NCI-H1436 treated with DMSO at 0.1 percent for 48 hours (cell line): ENCODE data around the gene SLC39A11.
"Not testable (repeated sequence)": the region's sequence is repeated elsewhere in the genome, so short reads cannot be mapped to it uniquely, and the experiment has no call there.

ENCODE experiments used
- DNase-seq: peaks from one replicate; lab custom pipeline; 2025; lab: John Stamatoyannopoulos, UW

SLC39A11 gene, protein sequence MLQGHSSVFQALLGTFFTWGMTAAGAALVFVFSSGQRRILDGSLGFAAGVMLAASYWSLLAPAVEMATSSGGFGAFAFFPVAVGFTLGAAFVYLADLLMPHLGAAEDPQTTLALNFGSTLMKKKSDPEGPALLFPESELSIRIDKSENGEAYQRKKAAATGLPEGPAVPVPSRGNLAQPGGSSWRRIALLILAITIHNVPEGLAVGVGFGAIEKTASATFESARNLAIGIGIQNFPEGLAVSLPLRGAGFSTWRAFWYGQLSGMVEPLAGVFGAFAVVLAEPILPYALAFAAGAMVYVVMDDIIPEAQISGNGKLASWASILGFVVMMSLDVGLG

DNA sequence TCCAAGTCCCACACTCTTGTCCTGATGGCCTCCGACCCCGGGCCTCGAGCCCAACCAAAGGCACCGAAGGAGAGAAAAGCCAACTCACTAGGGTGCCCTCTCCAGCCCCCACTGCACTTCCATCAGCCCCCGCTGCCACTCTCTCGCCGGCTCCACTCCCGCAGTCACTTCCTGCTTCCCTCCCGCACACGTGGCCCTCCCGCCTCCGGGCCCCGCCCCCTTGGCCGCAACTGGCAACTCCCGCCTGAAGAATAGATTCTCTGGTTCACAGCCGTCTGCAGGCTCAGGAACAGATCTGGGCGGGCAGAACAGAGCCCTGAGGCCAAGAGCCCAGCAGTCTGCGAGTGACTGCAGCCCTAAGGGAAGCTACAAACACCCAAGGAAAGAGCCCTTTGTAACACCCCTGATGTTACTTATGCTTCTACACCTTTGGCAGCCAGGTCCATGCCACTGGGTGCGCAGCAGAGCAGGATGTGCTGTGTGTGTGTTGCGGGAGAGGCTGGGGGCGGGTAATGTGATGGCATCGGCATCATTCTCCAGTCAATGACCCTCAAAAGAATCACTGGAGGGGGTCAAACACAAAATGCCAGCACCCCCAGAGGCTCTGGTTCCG lies at the start of gene SLC39A11:
TSS of gene SLC39A11 (minus strand) at position 166 of the 613 bp plus-strand sequence. CDS start 3,924 bp downstream, outside the sequence.
- DNase-seq, result peak; percentile 63

DNA sequence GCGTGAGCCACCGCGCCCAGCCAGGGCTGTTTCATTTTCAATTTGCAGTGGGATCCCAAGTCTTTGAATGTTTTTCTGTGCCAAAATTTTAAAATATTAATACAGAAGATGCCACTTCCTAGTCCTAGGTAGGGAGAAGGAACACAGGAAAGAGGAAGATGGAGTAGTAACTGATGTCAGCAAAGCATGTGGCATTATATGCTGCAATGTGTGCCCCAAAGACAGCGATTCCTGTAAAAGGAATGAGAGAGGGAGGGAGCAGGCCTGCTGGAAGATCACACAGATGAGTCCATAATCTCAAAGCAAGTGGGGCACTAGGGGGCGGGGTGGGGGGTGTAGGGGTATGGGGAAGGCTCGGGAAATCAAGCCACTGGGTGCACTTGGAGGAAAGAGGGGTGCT lies 48.9 kb upstream of the SLC39A11 start:
- DNase-seq, result no peak

DNA sequence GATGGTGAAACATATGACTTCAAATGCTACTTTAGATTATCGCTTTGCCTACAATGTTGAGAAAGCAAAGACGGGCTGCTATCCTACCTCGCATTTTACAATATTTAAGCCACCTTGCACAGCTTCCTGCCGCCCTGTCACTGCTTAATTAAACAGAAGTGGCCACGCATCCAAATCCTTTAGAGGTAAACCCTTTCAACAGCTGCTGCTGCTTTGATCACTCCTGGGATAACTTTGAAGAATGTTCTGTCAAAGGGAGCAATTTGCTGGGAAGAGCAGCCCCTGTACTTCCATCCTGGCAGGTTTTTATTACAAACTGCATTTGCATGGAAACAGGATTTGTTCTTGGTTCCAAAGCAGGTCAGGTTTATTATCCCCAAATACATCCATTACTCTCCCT lies 48.1 kb upstream of the SLC39A11 start:
- no peak for DNase-seq

DNA sequence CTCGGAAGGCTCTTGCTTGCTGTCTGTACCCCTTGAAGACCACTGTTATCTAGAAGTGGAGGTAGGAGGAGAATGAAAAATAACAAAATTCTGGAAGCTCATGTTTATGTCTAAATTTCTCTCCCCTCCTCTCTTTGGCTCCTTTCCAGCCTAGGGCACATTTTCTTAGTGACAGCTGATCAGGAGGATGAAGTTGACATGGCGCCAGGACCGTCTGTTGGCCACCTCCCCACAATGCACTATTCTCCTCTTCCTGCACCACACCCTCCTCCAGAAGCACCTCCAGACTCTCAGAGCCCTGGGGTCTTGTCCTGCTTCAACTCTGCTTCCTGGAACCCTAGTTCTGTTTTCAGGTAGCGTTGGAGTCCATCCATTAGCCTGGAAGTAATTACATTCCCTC lies 46.8 kb upstream of the SLC39A11 start:
- no peak for DNase-seq

DNA sequence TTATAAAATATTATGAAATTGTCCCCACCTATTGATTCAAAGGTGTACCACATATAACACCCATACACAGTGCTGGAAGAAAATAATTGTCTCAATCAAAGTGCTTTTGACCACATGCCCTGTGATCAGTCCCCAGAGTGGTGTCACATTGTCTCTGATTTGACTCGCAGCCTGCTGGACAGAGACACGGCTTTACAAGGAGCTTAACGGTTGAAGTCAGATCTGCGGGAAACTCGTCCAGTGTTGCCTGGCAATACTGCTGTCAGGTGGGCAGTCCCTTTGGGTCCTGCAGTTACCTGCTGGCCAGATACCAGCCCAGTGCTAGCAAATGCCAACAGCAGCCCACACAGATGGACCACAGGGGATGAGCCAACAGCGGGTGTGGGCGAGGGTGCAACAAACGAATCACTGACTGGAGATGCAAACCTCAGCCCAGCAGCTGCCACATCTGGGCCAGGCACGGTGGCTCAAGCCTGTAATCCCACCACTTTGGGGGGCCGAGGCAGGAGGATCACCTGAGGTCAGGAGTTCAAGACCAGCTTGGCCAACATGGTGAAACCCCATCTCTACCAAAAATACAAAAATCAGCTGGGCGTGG lies 46.2 kb upstream of the SLC39A11 start:
- DNase-seq, result no peak

DNA sequence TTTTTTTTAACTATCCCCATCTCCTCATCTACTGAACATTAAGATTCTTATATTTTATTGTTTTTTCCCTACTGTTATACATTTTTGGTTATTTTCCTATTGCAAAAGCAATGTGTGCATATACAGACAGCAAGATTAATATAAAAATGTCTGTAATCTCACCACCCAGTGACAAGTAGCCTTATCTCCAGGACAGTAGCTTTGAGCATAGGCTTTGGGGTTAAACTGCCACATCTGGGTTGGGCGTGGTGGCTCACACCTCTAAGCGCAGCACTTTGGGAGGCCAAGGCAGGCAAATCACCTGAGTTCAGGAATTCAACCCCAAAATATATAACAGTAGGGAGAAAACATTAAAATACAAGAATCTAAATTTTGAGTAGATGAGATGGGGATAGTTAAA lies 44.9 kb upstream of the SLC39A11 start:
- no peak for DNase-seq

DNA sequence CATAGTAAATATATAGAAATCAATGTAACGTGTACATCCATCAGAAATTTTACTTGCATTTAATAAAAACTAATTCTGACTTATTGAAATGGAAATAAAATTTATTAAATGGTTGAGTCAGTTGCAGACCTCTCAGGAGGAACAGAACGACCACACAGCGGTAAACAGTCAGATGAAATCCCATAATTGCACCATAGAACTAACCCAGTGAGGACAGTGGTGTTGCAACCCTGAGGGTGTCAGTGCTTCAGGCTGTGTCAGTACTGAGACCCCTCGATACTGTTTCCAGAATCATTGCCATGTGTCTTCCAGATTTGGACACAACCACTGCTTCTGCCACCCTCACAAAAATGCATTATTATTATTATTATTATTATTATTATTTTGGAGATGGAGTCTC lies 43.3 kb upstream of the SLC39A11 start:
- DNase-seq, result no peak

DNA sequence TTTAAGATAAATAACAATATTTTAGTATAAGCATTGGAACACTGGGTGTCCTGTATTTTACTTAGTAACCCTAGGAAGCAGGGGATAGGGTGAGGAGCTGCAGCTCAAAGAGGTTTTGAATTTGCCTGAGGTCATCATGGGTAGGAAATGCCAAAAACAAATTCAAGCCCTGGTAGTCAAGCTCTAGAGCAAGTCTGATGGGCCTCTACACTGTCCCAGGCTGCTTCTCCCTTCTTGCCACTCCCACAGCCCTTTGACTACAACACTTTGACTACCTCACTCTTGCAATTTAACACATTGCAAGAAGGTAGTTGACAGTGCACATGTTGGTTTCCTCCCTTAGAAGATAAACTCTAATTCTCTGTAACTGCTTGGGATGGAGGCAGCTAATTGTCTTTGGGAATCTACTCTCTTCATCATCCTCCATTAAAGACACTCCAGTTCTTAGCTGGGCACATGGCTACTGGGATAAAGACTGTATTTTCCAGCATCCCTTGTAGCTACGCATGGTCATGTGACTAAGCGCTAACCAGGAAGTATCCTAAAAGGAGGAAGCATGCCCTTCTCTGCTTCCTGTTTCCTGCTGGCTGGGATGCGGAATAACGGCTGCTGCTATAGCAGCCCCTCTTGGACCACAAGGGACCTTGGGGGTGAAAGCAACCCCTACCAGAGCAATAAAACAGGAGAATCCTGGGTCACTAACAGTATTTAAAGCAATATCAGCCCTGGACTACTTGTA lies 41.6 kb upstream of the SLC39A11 start:
- no peak for DNase-seq

DNA sequence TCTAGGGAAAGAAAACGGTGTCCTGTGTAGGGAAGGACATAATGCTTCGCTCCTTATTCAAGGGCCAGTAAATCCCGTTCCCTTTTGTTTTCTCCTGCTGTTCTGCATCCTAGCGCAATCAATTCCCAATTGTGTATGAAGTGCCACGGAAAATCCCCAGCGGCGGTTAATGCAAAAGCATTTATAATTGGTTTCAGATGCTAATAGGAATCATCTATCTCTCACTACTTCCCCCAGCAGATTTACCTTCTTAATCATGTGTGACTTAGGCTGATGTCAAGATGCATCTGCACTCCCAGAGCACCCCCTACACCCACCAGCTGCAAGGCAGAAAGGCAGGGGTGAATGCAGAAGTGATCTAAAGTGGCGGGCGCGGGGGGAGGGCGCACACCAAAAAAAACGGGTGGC lies 39.6 kb upstream of the SLC39A11 start:
- no peak for DNase-seq

DNA sequence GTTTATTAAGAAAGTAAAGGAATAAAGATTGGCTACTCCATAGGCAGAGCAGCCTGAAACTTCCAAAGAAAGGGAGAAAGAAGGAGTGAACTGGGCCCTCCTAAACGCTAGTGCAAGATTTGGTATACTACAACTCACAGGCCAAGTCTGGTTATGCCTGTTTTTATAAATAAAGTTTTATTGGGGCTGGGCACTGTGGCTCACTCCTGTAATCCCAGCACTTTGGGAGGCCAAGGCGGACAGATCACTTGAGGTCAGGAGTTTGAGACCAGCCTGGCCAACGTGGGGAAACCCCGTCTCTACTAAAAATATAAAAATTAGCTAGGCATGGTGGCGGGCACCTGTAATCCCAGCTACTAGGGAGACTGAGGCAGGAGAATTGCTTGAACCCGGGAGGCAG lies 39.0 kb upstream of the SLC39A11 start:
- not testable (repeated sequence) for DNase-seq

DNA sequence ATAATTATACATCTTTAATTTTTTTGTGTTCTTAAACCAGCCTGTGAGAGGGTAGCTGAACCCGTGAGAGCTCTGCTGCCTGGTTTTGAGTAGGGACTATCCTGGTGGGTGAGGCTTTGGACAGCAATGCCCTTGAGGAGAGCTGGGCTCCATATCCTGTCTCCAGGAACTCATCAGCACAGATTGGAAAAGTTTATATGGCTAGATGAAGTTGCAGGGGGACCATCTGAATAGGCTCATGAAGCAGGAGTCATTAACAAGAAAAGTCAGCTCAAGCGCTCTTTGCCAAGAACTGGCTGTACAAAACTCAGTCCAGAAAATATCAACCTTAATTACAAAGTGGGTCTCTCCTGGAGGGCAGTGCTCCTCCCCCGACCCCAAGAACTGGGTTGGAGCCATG lies 38.5 kb upstream of the SLC39A11 start:
- DNase-seq, result no peak

DNA sequence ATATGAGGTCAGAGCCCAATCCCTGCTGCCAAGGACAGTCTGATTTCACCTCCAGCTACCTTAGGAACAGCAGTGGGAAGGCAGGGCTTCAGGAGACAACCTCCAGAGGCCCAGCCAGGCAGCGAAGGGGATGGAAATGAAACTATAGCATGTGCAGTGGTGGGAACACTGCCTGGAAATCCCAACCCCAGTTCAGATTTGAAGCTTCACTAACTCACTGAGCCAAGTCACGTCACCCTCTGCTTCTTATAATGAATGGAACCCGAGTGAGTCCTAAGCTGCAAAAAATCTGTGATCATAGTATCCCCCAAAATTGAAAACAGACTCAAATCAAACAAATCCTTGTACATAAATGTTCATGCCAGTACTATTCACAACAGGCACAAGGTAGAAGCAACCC lies 36.0 kb upstream of the SLC39A11 start:
- DNase-seq, result no peak

DNA sequence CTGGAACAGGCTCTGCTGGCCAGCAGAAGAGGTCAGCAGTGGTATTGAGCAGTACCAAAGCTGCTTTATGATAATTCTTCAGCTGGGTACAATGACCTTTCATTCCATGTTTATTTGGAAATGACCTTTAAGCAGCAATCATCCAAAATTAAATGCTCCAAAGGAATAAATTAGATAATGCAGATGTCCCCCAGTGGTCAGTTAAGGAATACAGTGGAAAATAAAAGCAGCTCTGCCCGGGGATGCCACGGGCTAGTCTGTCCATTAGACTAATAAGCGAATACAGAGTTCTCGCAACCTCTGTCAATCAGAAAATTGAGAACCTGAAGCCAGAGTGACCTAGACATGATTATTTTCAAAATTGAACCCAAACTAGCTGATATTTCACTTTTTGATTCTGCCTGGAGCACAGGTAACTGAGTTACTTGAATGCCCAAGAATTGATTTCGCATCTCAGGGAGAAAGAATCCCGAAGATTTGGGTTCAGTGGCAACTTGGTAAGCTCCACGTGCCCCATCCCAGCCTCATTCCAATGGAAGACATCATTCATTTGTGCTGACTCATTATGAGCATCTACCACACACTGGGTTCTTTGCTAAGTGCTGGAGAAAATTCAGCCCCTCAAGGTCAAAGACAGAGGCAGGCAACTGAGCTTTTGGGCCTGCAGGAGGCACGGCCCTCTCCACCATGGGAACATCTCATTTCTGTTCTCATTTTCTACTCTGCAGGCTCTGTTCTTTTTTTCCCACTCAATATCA lies 34.4 kb upstream of the SLC39A11 start:
- DNase-seq, result no peak

DNA sequence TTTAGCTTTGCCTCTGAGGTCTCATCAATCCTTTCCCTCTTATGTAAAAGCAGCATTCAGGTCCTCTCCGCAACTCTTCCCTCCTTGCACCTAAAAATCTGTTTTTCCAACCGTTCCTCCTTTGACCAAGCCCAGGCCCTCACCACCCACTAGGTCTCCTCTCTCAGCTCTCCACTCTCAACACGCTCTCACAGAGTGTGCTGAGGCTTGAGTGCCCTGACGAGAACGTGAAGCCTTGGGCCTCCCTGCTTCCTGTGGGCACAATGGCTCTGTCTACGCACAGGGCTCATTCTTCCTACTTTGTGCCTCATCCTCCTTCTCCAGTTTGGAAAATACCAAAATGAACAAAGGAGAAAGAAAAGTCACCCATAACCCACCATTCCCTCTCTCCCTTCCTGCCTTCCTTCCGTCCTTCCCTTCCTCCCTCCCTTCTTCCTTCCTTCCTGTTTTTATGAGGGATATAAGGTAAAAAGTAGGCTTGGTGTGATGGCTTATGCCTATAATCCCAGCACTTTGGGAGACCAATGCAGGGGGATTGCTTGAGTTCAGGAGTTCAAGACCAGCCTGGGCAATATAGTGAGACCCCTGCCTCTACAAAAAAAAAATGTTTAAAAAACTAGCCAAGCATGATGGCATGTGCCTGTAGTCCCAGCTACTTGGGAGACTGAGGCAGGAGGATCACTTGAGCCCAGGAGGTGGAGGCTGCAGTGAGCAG lies 31.3 kb upstream of the SLC39A11 start:
- DNase-seq, result no peak

DNA sequence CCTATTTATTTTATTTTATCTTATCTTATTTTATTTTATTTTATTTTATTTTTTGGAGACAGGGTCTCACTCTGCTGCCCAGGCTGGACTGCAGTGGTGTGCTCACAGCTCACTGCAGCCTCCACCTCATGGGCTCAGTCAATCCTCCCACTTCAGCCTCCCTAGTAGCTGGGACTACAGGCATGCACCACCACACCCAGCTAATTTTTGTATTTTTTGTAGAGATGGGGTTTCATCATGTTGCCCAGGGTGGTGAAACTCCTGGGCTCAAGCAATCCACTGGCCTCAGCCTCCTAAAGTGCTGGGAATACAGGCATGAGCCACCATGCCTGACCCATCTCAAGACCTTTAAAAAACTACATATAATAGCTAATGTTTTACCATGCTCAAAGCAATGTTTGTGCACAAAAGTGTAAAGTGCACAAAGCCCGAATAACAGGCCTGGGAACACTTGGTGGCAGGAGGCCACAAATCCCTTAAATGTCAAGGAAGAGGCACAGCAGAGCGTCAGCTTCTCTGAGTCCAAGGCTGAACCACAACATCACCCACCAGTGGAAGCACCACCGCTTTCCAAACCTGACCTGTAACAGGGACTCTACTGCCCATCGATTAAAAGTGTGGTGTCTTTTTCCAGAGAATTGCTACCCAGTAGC lies 30.6 kb upstream of the SLC39A11 start:
- no peak for DNase-seq

DNA sequence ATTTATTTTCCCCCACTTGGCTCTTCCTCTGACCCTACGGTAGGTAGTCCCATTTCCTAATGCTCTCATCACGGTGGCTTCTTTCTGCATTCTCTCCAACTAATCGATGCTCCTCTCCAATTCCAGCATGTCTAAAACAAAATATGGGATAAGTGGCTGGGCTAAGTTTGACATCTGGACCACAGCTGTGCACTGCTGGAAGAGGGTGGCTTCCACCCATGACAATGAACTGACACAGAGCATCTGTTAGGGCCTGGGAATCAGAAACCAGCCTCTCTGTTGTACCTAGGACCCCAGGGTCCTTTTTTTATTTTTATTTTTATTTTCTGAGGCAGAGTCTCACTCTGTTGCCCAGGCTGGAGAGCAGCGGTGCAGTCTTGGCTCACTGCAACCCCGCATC lies 29.0 kb upstream of the SLC39A11 start:
- DNase-seq, result no peak

DNA sequence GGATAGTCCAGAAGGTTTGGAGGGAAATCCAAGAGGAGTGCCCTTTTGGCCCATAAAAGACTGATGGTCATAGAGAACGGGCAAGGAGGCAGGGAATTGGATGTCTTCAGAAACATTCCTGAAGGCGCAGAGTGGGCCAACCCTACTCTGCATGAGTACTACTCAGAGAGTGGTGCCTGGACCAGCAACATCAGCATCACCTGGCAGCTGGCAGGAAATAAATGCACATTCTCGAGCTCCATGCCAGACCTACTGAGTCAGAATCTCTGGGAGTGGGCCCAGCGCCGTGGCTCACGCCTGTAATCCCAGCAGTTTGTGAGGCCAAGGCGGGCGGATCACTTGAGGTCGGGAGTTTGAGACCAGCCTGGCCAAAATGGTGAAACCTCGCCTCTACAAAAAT lies 27.1 kb upstream of the SLC39A11 start:
- no peak for DNase-seq

DNA sequence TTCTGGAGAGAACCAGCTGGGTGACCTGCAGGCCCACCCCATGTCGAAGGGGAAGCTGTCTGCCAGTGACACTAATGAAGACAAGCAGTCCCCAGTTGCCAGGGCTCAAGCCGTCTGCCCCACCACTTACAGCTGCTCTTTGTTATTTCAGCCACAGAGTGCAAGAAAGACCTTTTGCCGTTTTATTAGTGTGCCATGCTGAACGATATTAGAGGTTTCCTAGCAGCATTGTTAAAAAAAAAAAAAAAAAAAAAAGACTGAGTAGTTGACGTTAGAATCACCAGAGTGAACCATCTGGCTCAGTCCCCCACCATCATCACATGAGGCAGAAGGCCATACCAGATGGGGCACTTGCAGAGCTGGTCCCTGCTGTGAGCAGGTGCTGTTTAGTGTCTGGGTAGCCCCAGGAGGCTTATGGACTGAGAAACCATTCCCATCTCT lies 26.5 kb upstream of the SLC39A11 start:
- no peak for DNase-seq

DNA sequence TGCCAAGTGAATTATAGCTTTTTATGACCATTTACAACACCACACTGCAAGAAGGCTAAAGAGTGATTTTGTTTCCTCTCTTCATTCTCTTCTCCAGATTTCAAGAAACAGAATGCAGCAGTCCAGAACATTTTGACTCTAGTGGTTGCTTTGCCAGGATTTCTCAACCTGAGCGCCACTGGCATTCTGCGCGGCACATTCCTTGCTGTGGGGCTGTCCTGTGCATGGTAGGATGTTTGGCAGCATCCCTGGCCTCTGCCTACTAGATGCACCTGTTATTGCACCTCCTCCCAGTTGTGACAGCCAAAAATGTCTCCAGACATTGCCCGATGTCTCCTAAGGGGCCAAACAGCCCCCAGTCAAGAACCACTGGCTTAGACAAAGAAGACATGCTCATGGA lies 25.7 kb upstream of the SLC39A11 start:
- DNase-seq, result no peak

DNA sequence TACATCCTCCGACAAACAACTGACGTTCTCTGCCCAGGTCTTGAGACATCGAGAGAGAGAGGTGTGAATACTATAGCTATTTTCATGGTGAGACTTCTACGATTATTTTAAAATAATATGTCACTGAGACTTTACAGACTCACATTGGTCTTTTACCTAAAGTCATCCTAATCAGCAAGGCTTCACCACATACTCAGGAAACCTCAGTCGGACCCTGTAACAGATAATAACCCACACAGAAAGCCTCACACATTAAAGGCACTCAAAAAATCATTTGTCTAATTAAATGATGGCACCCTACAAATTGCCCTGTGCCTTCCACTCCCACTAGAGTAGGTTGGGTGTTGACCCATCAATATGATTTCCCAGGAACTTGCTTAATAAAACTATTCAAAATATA lies 19.8 kb upstream of the SLC39A11 start:
- no peak for DNase-seq

DNA sequence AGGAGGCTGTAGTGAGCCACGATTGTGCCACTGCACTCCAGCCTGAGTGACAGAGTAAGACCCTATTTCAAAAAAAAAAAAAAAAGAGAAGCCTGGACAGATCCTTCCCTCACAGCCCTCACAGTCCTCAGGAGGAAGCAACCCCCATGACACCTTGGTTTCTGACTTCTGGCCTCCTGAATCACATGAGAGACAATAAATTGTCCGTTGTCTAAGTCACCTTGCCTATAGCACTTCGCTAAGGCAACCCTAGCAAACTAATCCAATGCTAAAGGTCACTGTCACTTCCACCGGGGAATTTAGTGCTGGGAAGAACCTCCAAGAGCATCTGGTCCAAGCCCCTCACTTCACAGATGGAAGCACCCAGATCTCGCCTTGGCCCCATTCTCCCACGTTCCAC lies 18.9 kb upstream of the SLC39A11 start:
- no peak for DNase-seq
